DND-41 (cell line): Measurements from ENCODE around the gene EFEMP2.

Source experiments
- CTCF ChIP-seq: IDR thresholded peaks from 2 replicates; pipeline ENCODE4 v1.5.1; 2012; ENCODE audit warnings: borderline replicate concordance, low read length, moderate library complexity, mild to moderate bottlenecking; ENCODE audit not compliant: poor library complexity, severe bottlenecking; ENCODE audit errors: extremely low read depth
- EZH2 ChIP-seq: IDR thresholded peaks from 3 replicates; pipeline ENCODE4 v1.6.1; 2012; ENCODE audit warnings: borderline replicate concordance, low read depth, mild to moderate bottlenecking, moderate library complexity, low read length, inconsistent platforms; ENCODE audit not compliant: severe bottlenecking

GRCh38 chr11:65883058-65883761 lies 10.6 kb upstream of the EFEMP2 start:
- TF ChIP-seq EZH2: no peak
- TF ChIP-seq CTCF: no peak
